ENCODE measurements around the gene ZNF311.
A peak's percentile ranks its signal among the peaks of the same experiment; 100 is the strongest.

Gene ZNF311

DNA sequence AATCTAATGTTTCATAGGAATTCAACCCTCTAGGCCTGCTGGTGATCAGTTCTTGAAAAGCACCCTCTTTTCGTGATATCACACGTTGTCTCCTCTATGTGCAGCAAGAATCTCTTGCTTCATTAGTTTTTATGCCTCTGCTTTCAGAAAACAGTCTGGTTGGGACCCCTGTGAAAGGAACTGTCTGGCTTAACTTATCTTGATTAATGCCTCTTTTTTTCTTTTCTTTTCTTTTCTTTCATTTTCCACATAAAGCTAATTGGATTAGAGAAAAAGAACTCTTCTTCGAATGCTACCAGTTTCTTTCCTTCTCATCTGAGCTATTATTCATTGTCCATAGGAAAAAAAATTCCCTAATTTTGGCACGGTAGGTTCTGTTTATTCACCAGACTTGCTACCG is 21.3 kb downstream of the ZNF311 start:
- peak overlapping the region; percentile 47 for H3K4me3 ChIP-seq (ENCODE audit: low read length)
- TF ChIP-seq, protein P1, sequence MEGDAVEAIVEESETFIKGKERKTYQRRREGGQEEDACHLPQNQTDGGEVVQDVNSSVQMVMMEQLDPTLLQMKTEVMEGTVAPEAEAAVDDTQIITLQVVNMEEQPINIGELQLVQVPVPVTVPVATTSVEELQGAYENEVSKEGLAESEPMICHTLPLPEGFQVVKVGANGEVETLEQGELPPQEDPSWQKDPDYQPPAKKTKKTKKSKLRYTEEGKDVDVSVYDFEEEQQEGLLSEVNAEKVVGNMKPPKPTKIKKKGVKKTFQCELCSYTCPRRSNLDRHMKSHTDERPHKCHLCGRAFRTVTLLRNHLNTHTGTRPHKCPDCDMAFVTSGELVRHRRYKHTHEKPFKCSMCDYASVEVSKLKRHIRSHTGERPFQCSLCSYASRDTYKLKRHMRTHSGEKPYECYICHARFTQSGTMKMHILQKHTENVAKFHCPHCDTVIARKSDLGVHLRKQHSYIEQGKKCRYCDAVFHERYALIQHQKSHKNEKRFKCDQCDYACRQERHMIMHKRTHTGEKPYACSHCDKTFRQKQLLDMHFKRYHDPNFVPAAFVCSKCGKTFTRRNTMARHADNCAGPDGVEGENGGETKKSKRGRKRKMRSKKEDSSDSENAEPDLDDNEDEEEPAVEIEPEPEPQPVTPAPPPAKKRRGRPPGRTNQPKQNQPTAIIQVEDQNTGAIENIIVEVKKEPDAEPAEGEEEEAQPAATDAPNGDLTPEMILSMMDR (IDR thresholded peaks at IDR 0.05; ENCODE audit: insufficient read depth, low read depth, low read length, missing control alignments) = no peak
- no peak for DNase-seq (ENCODE audit: low read depth)

DNA sequence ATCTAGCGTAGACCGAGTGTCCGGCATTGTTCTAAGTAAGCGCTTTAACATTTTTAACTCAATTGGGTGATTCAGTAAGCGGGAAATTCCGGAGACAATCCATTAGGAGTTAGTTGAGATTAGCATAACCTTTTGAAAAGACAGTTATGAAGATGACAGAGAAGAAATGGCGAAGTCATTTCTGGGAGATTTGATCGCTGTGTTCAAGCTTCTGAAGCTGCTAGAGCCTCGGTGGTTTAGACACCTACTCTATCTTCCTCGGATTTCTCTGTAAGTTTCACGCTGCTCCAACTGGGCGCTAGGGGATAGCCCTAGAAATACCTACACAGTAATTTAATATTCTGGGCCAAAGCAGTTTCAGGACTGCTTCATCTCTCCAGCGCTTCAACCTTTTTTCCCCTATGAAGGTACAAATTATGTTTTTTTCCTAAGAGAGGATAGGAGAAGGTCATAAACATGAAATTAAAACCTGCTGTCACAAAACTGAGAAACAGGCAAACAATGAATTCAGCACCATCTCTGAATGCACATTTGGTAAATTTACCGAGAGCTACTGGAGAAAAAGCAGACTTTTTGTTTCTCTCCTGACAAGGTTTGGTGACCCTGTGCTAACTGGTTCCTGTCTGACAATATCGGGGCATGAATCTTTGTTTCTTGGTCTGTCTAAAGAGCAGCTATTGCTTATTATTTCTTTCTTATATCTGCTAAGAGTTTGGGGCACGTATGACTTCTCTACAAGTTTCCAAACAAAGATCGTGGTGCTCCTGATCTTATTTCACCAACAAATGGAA is 22.4 kb downstream of the ZNF311 start:
- TF ChIP-seq, protein P1 (IDR thresholded peaks at IDR 0.05; ENCODE audit: insufficient read depth, low read depth, low read length, missing control alignments) = peak; percentile 32
- H3K4me3 ChIP-seq (ENCODE audit: low read length) = peak overlapping the region; percentile 74
- DNase-seq (ENCODE audit: low read depth) = peak; percentile 69

DNA sequence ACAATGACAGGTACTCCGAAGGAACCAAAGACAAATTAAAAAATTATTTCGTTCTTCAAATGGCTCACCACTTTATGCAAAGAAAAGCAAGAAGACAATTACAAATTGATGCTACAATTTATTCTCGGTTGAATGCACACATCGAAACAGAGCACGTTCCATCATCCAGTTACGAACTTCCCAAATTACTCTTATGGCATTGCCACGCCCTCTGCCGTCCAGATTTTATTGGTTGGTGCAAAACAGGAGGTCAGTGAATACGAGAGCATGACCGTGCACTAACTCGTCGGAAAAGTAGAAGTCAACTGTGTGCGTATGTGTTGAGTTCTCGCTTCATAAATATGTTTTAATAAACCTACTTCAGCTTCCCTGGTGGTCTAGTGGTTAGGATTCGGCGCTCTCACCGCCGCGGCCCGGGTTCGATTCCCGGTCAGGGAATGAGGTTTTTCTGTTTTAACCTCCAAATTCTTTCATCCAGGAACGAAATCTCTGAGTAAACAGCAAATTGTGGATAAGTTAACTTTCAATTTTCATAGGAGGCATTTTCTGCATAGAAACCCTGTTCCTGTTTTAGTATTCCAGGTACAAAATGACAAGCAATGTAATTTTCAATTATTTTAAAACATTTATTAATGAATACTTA is 23.2 kb downstream of the ZNF311 start:
- TF ChIP-seq, protein P1 (IDR thresholded peaks at IDR 0.05; ENCODE audit: insufficient read depth, low read depth, low read length, missing control alignments) = no peak
- DNase-seq (ENCODE audit: low read depth) = peak; percentile 87
- H3K4me3 ChIP-seq (ENCODE audit: low read length) = peak overlapping the region; percentile 74

DNA sequence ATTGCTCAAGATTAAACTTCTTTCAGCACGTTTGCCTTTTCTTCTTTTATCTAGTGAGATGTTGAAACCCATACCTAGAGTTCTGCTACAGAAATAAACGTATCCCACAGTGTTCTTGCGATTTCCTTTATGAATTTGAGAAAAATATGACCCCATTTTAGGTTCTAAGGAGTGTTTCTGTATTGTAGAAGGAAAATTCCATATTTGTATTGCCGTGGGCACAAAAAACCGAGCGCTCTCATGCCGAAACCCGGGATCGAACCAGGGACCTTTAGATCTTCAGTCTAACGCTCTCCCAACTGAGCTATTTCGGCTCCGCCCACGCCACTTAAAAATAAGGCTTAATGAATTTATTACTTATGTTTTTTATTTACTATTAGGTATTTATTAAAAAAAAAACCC is 23.7 kb downstream of the ZNF311 start:
- peak; percentile 55 for DNase-seq (ENCODE audit: low read depth)
- TF ChIP-seq, protein P1 (IDR thresholded peaks at IDR 0.05; ENCODE audit: insufficient read depth, low read depth, low read length, missing control alignments) = no peak
- H3K4me3 ChIP-seq (ENCODE audit: low read length) = peak overlapping the region; percentile 74

DNA sequence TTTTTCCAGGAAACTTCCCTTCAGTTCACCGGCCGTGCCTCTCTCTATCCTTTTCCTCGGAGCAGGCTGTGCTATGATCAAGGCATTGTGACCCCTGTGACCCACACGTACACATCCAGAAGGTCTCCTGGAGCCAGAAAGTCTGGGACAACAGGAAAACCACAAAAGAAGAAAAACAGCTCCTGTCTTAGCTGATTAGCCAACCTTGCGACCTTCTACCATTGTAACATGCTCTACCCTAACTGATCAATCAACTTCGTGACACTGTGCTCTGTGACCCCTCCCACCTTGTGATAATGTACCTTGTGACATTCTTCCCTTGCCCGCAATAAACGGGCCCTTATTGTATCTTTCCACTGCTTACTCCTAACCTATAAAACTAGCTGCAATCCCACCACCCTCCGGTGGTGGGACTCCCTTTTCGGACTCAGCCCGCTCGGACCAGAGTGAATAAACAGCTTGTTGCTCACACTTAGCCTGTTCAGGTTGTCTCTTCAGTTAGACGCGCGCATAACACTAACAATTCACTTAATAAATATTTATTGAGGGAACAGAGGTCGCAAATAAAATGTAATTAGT is 24.2 kb downstream of the ZNF311 start:
- DNase-seq (ENCODE audit: low read depth) = peak; percentile 62
- TF ChIP-seq, protein P1 (IDR thresholded peaks at IDR 0.05; ENCODE audit: insufficient read depth, low read depth, low read length, missing control alignments) = peak; percentile 38
- peak overlapping the region; percentile 74 for H3K4me3 ChIP-seq (ENCODE audit: low read length)

DNA sequence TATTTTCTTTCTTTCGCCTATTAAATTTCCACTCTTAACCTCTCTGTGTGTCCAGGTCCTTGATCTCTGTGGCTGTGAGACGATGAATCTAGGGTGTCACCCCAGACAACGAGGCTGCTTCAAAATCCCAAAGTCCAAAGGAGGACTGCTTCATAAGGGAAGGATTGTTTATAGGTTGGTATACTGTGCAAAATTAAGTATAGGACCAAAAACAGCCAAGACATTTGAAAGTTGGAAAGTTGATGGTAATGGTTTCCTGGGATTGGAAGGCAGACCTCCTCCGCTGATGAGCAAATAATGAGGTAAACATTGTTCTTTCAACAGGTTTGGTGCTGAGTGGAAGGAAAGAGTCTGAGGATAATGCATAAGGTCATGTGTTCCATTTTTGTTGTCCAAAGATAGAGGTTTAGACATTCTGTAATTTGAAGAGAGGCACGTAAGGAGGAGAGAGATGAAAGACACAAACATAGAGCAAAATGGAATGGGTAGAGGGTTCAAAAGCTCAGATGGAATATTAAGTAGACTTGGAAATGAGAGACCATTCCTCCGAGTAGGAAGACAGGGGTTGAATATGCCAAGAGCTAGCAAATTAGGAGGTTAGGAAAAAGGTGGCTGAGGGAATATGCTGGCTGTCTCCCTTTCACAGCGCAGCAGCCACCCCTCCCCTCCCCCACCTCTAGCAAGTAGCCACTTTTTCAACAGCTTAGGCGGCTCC is 24.8 kb downstream of the ZNF311 start:
- peak overlapping the region; percentile 74 for H3K4me3 ChIP-seq (ENCODE audit: low read length)
- no peak for DNase-seq (ENCODE audit: low read depth)
- TF ChIP-seq, protein P1 (IDR thresholded peaks at IDR 0.05; ENCODE audit: insufficient read depth, low read depth, low read length, missing control alignments) = no peak
